ENCODE measurements around the gene GFOD1.

Gene GFOD1

GRCh38 chr6:13484827-13485226 is 2.6 kb downstream of the GFOD1 start:
- DNase-seq, result no peak

- DNase-seq, result no peak
These were observed 3.2 kb downstream of the GFOD1 start for GRCh38 chr6:13484138-13484708.

- DNase-seq, result no peak
These were observed 6.5 kb downstream of the GFOD1 start for GRCh38 chr6:13480631-13481501.

- DNase-seq, result no peak
These were observed 7.4 kb downstream of the GFOD1 start for GRCh38 chr6:13479971-13480434.

- DNase-seq, result no peak
These were observed 8.1 kb downstream of the GFOD1 start for GRCh38 chr6:13479206-13479800.

GRCh38 chr6:13478525-13478966 is 8.9 kb downstream of the GFOD1 start:
- DNase-seq, result no peak

GRCh38 chr6:13474787-13475186 is 12.6 kb downstream of the GFOD1 start:
- no peak for DNase-seq

- no peak for DNase-seq
These were observed 13.0 kb downstream of the GFOD1 start for GRCh38 chr6:13474360-13474759.

GRCh38 chr6:13473768-13474165 is 13.6 kb downstream of the GFOD1 start:
- DNase-seq, result no peak

GRCh38 chr6:13472976-13473767 is 14.2 kb downstream of the GFOD1 start:
- no peak for DNase-seq

GRCh38 chr6:13472099-13472498 is 15.3 kb downstream of the GFOD1 start:
- DNase-seq, result no peak

- no peak for DNase-seq
These were observed 16.2 kb downstream of the GFOD1 start for GRCh38 chr6:13471184-13471583.

- DNase-seq, result no peak
These were observed 16.9 kb downstream of the GFOD1 start for GRCh38 chr6:13470238-13471140.

- DNase-seq, result no peak
These were observed 17.7 kb downstream of the GFOD1 start for GRCh38 chr6:13469693-13470092.

- DNase-seq, result no peak
These were observed 18.6 kb downstream of the GFOD1 start for GRCh38 chr6:13468839-13469238.

GRCh38 chr6:13467216-13467600 is 20.2 kb downstream of the GFOD1 start:
- no peak for DNase-seq

- no peak for DNase-seq
These were observed 20.8 kb downstream of the GFOD1 start for GRCh38 chr6:13466304-13467215.

GRCh38 chr6:13465734-13466133 is 21.7 kb downstream of the GFOD1 start:
- no peak for DNase-seq

GRCh38 chr6:13463941-13464340 is 23.5 kb downstream of the GFOD1 start:
- DNase-seq, result no peak

GRCh38 chr6:13463328-13463717 is 24.1 kb downstream of the GFOD1 start:
- DNase-seq, result no peak

All from cortex of kidney (tissue), 1 donor.